SK-N-SH (cell line): Measurements from ENCODE around the gene OSBPL10. TPM values are rescaled to one million over a fixed set of nuclear protein-coding genes. Genes with fewer than 3 reads are reported as not detected.

Experiments used
- CTCF ChIA-PET: fragments of 300-600, 350-600 bp; formaldehyde crosslinking; extraction: SDS; loops from one replicate; lab custom pipeline; 2021; lab: Yijun Ruan, JAX
- POLR2A ChIA-PET: fragments of 350-600 bp; sonication (Branson Sonifier 250); formaldehyde crosslinking; extraction: SDS; loops from one replicate; lab custom pipeline; 2020; ENCODE audit warnings: antibody characterized with exemption, inconsistent platforms; lab: Yijun Ruan, JAX
- DNase-seq: peaks from one replicate; pipeline ENCODE4 v3.0.0; 2012
- H2AFZ ChIP-seq: fragments of 200-600 bp; sonication (generic); 2 replicates; pipeline ENCODE4 v1.8.1; 2016; ENCODE audit warnings: antibody characterized with exemption, mild to moderate bottlenecking, low read depth
- H3F3A ChIP-seq: fragments of 200-600 bp; sonication (generic); replicated peaks from 2 replicates; pipeline ENCODE3; 2016; ENCODE audit warnings: antibody characterized with exemption, mild to moderate bottlenecking; ENCODE audit not compliant: insufficient read depth
- H3K27ac ChIP-seq, 2 experiments: fragments of 200-500 bp in 1 of 2; fragments of 200-600 bp in 1 of 2; sonication (Bioruptor generic) in 1 of 2; sonication (generic), shearing (Covaris generic) in 1 of 2; 2 replicates each; pipeline versions ENCODE4 v1.5.1 to v1.6.1; 2014 to 2016; ENCODE audit warnings: low read depth in 2 of 2, inconsistent platforms in 1 of 2, low read length in 1 of 2, mild to moderate bottlenecking in 1 of 2, mixed read lengths in 1 of 2
- H3K27me3 ChIP-seq: fragments of 200-600 bp; sonication (generic), shearing (Covaris generic); 2 replicates; pipeline ENCODE4 v1.6.1; 2016; ENCODE audit warnings: mixed run types; ENCODE audit not compliant: insufficient read depth
- H3K36me3 ChIP-seq, 2 experiments: fragments of 200-500 bp in 1 of 2; fragments of 200-600 bp in 1 of 2; sonication (Bioruptor generic) in 1 of 2; sonication (generic) in 1 of 2; replicated peaks in 1 of 2; 2 replicates each; pipeline versions ENCODE3 to v1.5.1; 2014 to 2016; ENCODE audit warnings: low read length in 1 of 2, mild to moderate bottlenecking in 1 of 2; ENCODE audit not compliant: insufficient read depth in 2 of 2, control insufficient read depth in 1 of 2
- H3K4me1 ChIP-seq, 2 experiments: fragments of 200-500 bp in 1 of 2; fragments of 200-600 bp in 1 of 2; sonication (Bioruptor generic) in 1 of 2; sonication (generic), shearing (Covaris generic) in 1 of 2; 2 replicates each; pipeline versions ENCODE4 v1.5.1 to v1.6.1; 2014 to 2016; ENCODE audit warnings: low read depth in 1 of 2, low read length in 1 of 2, mixed run types in 1 of 2; ENCODE audit not compliant: insufficient read depth in 2 of 2, control insufficient read depth in 1 of 2
- H3K4me2 ChIP-seq: fragments of 200-600 bp; sonication (generic), shearing (Covaris generic); 2 replicates; pipeline ENCODE4 v1.6.1; 2017; ENCODE audit warnings: mixed run types
- H3K4me3 ChIP-seq, 2 experiments: fragments of 200-500 bp in 1 of 2; fragments of 200-600 bp in 1 of 2; sonication (Bioruptor generic) in 1 of 2; sonication (generic), shearing (Covaris generic) in 1 of 2; 2 replicates each; pipeline versions ENCODE4 v1.5.1 to v1.8.1; 2014 to 2016; ENCODE audit warnings: low read depth in 2 of 2, inconsistent platforms in 1 of 2, low read length in 1 of 2, mild to moderate bottlenecking in 1 of 2, mixed read lengths in 1 of 2, moderate library complexity in 1 of 2
- H3K79me2 ChIP-seq: fragments of 200-600 bp; sonication (generic); 2 replicates; pipeline ENCODE4 v1.8.1; 2017; ENCODE audit warnings: mild to moderate bottlenecking; ENCODE audit not compliant: insufficient read depth
- H3K9ac ChIP-seq: fragments of 200-600 bp; sonication (generic); 2 replicates; pipeline ENCODE4 v1.6.1; 2017; ENCODE audit warnings: mixed run types
- H3K9me2 ChIP-seq: fragments of 200-600 bp; sonication (generic); 2 replicates; pipeline ENCODE4 v1.6.1; 2017; ENCODE audit warnings: mixed run types
- H3K9me3 ChIP-seq: fragments of 200-600 bp; sonication (generic); 2 replicates; pipeline ENCODE4 v1.6.1; 2017; ENCODE audit warnings: mixed run types, mild to moderate bottlenecking, moderate library complexity
- H4K20me1 ChIP-seq: fragments of 200-600 bp; sonication (generic); 2 replicates; pipeline ENCODE4 v1.6.1; 2017; ENCODE audit warnings: mild to moderate bottlenecking, mixed run types; ENCODE audit not compliant: insufficient read depth
- CHD2 ChIP-seq: fragments of 150-350 bp; IDR thresholded peaks from 2 replicates; pipeline ENCODE4 v1.6.1; 2018; ENCODE audit warnings: low read length; ENCODE audit not compliant: partially characterized antibody
- FOXM1 ChIP-seq: IDR thresholded peaks from 2 replicates; pipeline ENCODE4 v1.4.0; 2012; ENCODE audit warnings: low read depth, mild to moderate bottlenecking
- GABPA ChIP-seq: IDR thresholded peaks from 2 replicates; pipeline ENCODE4 v1.4.0; 2012; ENCODE audit warnings: low read depth, mild to moderate bottlenecking
- GATA2 ChIP-seq: sonication (generic); formaldehyde crosslinking; IDR thresholded peaks from 2 replicates; pipeline ENCODE4 v1.5.0; 2020; ENCODE audit warnings: mild to moderate bottlenecking, missing genetic modification reagents
- IRF3 ChIP-seq: fragments of 150-350 bp; IDR thresholded peaks from 2 replicates; pipeline ENCODE4 v1.6.1; 2016; ENCODE audit warnings: mild to moderate bottlenecking, low read depth, low read length
- MAX ChIP-seq: IDR thresholded peaks from 2 replicates; pipeline ENCODE4 v1.4.0; 2012; ENCODE audit warnings: low read depth
- MXI1 ChIP-seq: IDR thresholded peaks from 2 replicates; pipeline ENCODE4 v1.6.1; 2012; ENCODE audit warnings: mild to moderate bottlenecking, low read depth, low read length, improper control_type of control experiment
- NRF1 ChIP-seq: IDR thresholded peaks from 2 replicates; pipeline ENCODE4 v1.6.1; 2012; ENCODE audit warnings: low read depth, mild to moderate bottlenecking, low read length
- RAD21 ChIP-seq: IDR thresholded peaks from 2 replicates; pipeline ENCODE4 v1.6.1; 2012; ENCODE audit warnings: mild to moderate bottlenecking, low read length
- RCOR1 ChIP-seq: fragments of 150-350 bp; IDR thresholded peaks from 2 replicates; pipeline ENCODE4 v1.6.1; 2017; ENCODE audit warnings: antibody characterized with exemption, low read length
- REST ChIP-seq: IDR thresholded peaks from 2 replicates; pipeline ENCODE4 v1.6.1; 2012; ENCODE audit warnings: mild to moderate bottlenecking, low read depth, low read length, moderate library complexity
- RFX5 ChIP-seq: IDR thresholded peaks from 2 replicates; pipeline ENCODE4 v1.6.1; 2012; ENCODE audit warnings: mild to moderate bottlenecking, improper control_type of control experiment, low read length
- RXRA ChIP-seq: IDR thresholded peaks from 2 replicates; pipeline ENCODE4 v1.4.0; 2012; ENCODE audit warnings: low read depth, mild to moderate bottlenecking, borderline replicate concordance
- SIN3A ChIP-seq: IDR thresholded peaks from 2 replicates; pipeline ENCODE4 v1.6.1; 2012; ENCODE audit warnings: low read depth, mild to moderate bottlenecking, low read length, moderate library complexity, borderline replicate concordance
- SMC3 ChIP-seq: IDR thresholded peaks from 2 replicates; pipeline ENCODE4 v1.6.1; 2012; ENCODE audit warnings: low read depth, low read length, improper control_type of control experiment
- TEAD4 ChIP-seq: IDR thresholded peaks from 2 replicates; pipeline ENCODE4 v1.4.0; 2012; ENCODE audit warnings: mild to moderate bottlenecking, borderline replicate concordance; ENCODE audit not compliant: insufficient read depth
- ZBTB33 ChIP-seq: IDR thresholded peaks from 2 replicates; pipeline ENCODE4 v1.4.0; 2012; ENCODE audit warnings: low read depth, borderline replicate concordance
- WGBS: methylation state at CpG from one replicate; pipeline ENCODE4 v1.1.6; 2017; ENCODE audit warnings: low lambda C conversion rate; 5-methylcytosine and 5-hydroxymethylcytosine counted together
- polyA plus RNA-seq, 3 experiments: library from polyadenylated mRNA; depleted of rRNA; stranded (reverse); fragments of >200 nt; gene quantifications; 2 replicates each; pipeline ENCODE4 v1.2.3, GENCODE V29; 2012

OSBPL10 gene
- polyA plus RNA-seq, 1 of the 3 experiments (the other 2 are of a cell fraction), result 0.12 TPM

GRCh38 chr3:31725976-31726375 is 255.1 kb downstream of the OSBPL10 start:
- ChIA-PET POLR2A (no interaction called here), CTCF (interaction anchor here (1.8 to 2.5 kb wide), 2 partner anchors 10 to 42 kb away, joined by 5 to 9 read pairs; no protein-coding TSS in a partner anchor)
- H3K27ac ChIP-seq, result no peak overlapping the region
- H3K9ac ChIP-seq, result no peak overlapping the region
- no peak overlapping the region for H3K4me3 ChIP-seq
- H3K79me2 ChIP-seq, result no peaks in the 10 kb centered on the region
- H3K27me3 ChIP-seq, result no peaks in the 10 kb centered on the region; the same call in 1 of the 2 replicates
- no peaks in the 10 kb centered on the region for H3K9me2 ChIP-seq
- no peak for DNase-seq
- no peaks in the 10 kb centered on the region for H3K4me1 ChIP-seq
- H3K36me3 ChIP-seq, result no peaks in the 10 kb centered on the region
- 68% methylated on average over 4 of the region's 4 CpGs for WGBS
- no peak overlapping the region for H3K4me2 ChIP-seq
- H4K20me1 ChIP-seq, result no peaks in the 10 kb centered on the region
- no peaks in the 10 kb centered on the region for H3F3A ChIP-seq
- no peak for TF ChIP-seq RAD21
- TF ChIP-seq REST, result no peak
- no peak for TF ChIP-seq RFX5
- TF ChIP-seq RCOR1, result no peak
- TF ChIP-seq SIN3A, result no peak
- TF ChIP-seq MXI1, result no peak
- TF ChIP-seq TEAD4, result no peak
- no peak for TF ChIP-seq NRF1
- no peak for TF ChIP-seq IRF3
- TF ChIP-seq RXRA, result no peak
- TF ChIP-seq GATA2 (CRISPR knock-in tag), result no peak
- TF ChIP-seq GABPA, result no peak
- no peak for TF ChIP-seq FOXM1
- no peak for TF ChIP-seq ZBTB33
- no peak for TF ChIP-seq CHD2
- no peak for TF ChIP-seq MAX
- TF ChIP-seq SMC3, result no peak
- H3K9me3 ChIP-seq, result no peaks in the 10 kb centered on the region
- no peak overlapping the region for H2AFZ ChIP-seq
